ENCODE data around the gene ANKRD49. TPM values are rescaled to one million over a fixed set of nuclear protein-coding genes. Genes with fewer than 3 reads are reported as not detected.

ANKRD49 gene, protein sequence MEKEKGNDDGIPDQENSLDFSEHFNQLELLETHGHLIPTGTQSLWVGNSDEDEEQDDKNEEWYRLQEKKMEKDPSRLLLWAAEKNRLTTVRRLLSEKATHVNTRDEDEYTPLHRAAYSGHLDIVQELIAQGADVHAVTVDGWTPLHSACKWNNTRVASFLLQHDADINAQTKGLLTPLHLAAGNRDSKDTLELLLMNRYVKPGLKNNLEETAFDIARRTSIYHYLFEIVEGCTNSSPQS
- total RNA-seq, result 14.5 TPM

DNA sequence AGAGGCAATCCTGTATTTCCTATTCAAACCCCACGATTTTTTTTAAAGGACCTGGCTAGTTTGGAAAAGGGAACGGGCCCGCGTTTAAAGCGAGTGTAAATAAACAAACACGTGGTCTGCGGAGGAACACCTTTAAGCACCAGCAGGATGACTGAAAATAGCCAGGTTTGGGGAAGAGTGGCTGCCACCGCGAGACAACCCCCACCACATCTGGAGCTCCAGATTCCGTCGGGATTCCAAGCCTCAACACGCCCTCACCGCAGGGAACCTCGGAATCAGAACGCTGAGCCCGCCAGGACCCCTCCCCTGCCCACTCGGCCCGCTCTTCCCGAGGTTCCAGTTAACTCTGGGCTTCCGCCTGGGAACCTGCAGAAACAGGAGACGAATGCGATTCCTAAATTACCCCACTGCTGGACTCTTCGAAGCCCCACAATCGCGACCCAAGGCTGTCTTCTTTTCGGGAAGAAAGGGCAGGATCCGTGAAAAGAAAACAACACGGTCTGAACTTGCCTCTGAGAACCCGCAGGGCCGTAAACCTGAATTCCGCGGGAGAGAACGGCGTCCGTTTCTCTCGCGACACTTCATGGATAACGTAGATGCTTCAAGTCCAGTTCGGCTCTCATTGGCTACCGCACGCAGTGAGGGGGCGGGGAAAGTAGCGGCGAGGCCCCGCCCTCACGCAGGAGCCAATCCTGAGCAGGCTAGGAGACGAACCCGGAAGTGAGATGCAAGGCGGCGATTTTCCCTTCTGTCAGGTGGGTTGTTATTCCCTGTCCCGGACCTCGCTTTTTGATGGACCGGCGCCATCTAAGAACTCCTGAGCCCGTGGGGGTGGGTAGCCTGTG, at the start of gene ANKRD49, which contains the start of gene MRE11:
TSS of gene ANKRD49 (plus strand) at position 704 of the 845 bp plus-strand sequence. CDS start 2,710 bp downstream, outside the sequence.
TSS of gene MRE11 (minus strand) at position 564 of the 845 bp plus-strand sequence. CDS start 1,043 bp downstream, outside the sequence.
- DNase-seq (ENCODE audit: low spot score), result peak; percentile 99

DNA sequence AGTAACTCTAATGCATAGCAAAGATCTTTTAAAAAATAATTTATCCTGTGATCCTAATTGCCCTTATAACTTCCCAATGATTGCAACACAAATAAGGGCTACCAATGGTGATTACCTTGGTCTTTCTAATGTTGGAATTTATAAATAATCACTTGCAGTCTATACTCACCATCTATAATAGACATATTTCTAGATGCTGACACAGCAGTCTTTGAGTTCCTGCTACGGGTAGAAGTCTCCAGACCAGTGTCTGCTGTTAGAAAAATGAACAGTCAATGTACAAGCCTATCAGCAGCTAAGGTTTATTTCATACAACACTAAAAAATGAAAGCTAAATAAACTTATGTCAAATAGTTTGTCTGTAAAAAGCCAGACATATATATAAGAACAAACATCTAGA, 48.1 kb upstream of the ANKRD49 start:
- no peak for DNase-seq (ENCODE audit: low spot score)

DNA sequence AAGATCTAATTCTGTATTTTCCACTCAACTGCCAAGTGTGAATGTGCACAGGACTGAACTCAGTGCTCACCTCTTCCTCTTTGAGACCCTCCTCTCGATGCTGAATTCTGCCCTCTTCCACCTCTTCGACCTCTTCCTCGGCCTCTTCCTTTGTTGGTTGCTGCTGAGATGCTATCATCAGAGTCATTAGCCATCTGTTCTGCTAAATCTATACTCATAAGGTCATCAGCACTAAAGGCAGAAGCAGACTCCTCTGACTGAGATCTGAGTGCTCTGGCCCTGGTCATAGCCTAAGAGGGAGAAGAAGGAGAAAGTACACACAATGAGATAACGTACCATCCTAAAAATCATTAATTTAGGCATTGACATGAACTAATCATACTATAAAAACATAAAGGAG, 46.6 kb upstream of the ANKRD49 start:
- DNase-seq (ENCODE audit: low spot score), result no peak

DNA sequence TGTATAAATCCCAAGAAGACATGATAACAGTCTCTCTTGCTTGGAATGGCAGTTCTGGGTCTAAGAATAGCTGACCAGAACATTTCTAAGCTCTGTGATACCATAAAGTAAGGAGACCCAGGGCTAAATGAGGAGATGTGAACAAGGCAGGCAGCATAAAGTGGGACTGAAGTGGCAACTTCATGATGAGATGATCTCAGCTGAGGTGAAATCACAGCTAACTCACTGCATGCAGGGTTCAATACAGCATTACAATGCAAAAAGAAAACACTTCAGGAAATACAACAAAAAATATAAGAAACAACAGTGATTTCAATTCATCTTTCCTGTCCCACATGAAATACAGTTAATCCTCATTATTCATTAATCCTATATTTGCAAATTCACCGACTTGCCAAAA, 44.8 kb upstream of the ANKRD49 start:
- no peak for DNase-seq (ENCODE audit: low spot score)

DNA sequence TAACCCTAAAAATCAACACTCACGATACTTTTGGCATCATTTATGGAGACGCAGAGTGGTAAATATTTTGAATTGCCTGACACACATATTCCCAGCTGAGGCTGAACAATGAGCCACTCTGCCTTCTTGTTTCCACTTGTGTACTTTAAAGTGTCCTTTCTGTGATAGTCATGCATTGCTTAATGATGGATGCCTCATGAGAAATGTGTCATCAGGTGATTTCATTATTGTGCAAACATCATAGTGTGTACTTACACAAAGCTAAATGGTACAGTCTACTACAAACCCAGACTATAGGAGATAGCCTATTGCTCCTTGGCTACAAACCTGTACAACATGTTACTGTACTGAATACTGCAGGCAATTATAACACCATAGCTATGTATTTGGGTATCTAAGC, 44.3 kb upstream of the ANKRD49 start:
- no peak for DNase-seq (ENCODE audit: low spot score)

DNA sequence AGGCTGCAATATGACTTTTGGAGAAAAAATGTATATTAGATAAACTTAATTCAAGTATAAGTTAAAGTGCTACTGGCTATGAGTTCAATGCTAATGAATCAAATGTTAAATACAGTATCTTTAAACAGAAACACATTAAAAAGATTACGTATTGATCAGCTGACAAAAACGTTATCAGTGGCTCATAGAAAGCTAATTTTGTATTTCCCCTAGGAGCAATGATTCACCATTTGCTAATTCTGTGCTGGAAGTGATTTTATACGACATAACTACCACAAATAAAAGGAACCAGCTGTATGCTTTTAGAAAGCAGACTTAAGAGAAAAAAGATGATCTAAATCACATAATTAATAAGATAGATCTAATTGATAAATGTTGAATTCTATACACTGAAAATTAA, 43.7 kb upstream of the ANKRD49 start:
- DNase-seq (ENCODE audit: low spot score), result no peak

DNA sequence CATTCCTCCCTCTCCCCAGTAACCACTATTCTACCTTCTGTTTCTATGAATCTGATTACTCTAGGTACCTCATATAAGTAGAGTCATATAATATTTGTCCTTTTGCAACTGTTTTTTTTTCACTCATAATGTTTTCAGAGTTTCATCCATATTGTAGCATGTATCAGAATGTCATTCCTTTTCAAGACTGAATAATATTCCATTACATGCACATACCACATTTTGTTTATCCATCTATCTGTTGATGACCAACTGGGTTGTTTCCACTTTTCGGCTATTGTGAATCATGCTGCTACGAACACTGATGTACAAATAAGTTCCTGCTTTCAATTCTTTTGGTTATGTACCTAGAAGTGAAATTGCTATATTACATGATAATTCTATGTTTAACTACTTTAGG, 40.8 kb upstream of the ANKRD49 start:
- no peak for DNase-seq (ENCODE audit: low spot score)

DNA sequence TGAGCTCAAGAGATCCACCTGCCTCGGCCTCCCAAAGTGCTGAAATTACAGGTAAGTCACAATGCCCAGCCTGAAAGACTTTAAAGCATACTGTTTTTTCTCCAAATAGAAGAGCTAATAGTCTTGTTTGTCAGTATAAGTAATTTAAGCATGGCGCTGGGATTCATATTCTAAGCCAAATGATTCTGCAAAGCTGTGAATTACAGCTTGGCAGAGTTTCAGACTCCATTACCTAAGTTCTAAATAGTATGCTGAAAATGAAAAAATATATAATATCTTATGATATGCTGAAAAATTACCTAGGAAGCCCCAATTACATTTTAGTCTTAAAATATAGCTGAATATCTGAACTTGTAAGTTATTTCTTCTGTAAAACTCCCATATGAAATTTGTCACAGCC, 39.5 kb upstream of the ANKRD49 start:
- no peak for DNase-seq (ENCODE audit: low spot score)

DNA sequence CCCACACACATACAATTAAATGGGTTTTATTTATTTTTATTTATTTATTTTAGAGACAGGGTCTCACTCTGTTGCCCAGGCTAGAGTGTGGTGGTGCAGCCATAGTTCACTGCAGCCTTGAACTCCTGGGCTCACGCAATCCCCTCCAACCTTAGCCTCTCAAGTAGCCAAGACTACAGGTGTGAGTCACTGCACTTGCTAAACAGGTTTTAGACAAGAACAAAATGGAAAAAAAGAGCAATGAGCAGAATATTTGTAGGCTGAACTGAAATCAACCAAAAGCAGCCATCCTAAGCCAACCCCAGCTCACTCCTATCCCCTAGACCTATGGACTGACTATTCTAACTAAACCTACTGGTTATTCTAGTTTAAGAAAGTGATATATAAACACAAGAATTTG, 37.9 kb upstream of the ANKRD49 start:
- no peak for DNase-seq (ENCODE audit: low spot score)

DNA sequence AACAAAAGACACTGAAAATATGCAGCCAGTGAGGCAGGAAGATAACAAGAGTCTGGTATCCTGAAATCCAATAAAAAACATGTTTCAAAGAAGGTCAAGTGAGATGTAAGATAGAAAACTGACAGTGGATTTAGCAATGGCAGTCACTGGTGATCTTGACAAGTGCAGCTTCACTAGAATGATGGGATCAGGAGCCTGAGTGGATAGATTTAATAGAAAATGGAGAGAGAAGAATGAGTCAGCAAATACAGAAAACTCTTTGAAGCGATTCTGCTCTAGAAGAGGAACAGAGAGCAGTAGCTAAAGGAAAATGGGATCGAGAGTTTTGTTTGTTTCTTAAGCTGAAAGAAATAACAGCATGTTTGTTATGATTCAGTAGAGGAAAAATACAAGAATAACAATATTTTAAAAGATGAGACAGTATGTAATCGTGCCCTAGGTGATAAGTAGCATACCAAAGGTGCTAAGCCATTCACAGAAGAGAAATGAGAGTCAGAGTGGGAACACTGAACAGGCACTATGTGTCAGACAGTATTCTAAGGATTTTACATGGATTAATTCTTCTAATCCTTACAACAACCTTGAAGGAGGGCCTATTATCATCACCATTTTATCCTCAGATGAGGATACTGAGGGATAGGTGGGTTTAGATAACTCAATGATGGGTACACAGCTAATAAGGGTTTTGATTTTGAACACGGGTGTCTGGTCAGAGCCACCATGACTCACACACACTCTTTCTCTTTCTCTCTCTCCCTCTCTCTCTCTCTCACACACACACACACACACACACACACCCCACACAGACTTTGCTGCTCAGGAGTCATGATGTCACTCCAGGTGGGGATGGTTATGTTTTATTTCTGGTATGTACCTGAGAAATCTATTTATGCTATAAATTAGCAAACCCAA, 36.4 kb upstream of the ANKRD49 start:
- no peak for DNase-seq (ENCODE audit: low spot score)

DNA sequence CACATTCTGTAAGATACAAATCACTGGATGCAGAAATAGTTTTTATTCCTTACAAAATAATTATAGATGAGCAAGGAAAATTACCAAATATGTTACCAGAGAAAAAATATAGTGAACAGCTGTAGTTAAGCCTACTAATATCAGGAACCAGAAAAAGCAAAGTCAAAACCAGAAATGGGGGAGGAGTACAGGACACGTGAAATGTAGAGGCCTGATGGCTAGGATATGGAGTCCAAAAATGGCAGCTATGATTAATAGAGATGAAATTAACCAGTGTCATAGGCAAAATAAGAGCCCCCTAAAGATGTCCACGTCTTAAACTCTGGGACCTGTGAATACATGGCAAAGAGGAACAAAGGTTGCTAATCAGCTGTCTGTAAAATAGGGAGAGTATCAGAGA, 34.2 kb upstream of the ANKRD49 start:
- DNase-seq (ENCODE audit: low spot score), result no peak

DNA sequence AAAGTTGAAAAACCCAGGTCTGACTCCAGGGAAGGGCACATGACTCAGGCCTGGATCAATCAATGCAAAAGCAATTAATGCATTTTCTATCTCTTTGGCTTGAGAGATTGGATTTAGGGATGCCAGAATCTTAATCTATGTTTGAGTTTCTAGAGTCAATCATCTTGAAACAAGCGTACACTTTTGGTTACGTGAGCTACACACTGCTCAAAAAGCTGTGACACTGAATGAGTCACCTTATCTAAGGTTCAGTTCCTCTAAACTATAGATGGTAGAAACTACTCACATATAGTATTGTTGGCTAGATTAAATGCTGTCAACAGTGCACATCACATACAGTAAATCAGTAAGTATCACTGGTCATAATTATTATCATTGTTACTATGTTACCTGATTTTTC, 24.4 kb upstream of the ANKRD49 start:
- DNase-seq (ENCODE audit: low spot score), result no peak

DNA sequence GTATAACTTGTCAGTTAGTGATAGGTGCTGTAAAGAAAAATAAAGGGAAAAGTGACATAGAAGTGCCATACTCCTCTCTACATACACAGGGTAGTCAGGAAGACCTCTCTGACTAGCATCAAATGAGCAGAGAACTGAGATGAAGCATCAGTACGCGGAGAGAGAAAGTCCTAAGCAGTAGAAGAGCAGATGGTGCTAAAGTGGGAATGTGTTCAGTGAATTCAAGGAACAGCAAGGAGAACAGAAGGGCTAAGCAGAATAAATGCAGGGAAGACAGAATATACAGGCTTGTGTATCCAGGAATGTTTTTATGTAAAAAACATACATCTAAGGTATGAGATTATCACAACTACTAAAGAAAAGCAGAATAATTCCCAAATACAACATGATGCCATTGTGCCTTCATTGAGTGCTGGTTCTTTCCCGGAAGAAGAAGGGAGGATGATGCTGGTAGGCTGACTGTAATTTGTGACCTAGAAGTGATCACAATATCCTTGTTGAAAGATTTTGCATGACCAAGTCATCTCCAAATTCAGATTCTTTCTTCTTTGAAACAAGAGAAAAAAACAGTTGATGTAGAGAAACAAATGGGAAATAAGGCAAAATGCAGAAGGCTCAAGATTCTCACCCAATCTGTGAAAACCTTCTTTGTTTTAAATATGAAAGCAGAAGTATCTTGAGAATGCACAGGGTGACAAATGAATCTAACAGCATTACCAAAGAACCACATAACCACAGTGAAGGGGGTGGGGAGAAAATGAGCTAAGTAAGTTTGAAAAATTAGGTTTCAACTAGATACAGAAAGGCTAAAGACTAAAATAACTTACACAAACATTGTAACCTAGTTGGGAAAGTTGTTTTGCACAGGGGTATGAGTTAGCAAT, 20.6 kb upstream of the ANKRD49 start:
- no peak for DNase-seq (ENCODE audit: low spot score)

DNA sequence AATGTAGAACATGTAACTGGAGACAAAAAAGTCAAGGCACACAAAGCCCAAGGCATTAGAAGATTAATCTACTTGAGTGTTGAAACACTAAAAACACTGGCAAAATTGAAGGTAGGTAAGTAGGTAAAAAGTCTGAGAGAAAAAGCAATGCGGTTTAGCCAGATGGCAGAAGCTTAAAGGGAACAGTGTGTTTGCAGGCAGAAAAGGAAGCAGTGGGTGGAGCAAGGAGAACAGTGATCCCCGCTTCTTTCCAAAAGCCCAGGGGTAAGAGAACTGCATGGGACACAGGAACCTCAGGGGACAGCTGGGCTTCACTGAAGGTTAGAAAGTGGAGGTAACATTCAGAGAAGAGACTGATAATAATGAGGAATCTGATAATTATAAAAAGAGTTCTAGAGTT, 16.2 kb upstream of the ANKRD49 start:
- no peak for DNase-seq (ENCODE audit: low spot score)

DNA sequence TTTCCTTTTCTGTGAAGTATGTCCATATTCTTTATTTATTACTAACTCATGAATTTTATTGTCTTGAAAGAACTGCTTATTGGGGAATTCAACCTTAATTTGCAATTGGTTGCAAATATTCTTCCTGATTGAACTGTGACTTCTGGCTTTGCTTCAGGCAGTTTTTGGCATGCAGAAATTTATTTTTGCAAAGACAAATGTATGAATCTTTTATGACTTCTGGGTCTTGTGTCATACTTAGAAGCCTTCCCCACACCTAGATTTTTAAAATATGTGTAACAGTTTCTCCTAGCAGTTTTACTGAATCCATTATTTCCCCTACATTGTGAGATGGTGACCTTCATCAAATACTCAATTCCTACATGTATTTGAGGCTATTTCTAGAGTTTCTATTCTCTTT, 12.4 kb upstream of the ANKRD49 start:
- DNase-seq (ENCODE audit: low spot score), result no peak

DNA sequence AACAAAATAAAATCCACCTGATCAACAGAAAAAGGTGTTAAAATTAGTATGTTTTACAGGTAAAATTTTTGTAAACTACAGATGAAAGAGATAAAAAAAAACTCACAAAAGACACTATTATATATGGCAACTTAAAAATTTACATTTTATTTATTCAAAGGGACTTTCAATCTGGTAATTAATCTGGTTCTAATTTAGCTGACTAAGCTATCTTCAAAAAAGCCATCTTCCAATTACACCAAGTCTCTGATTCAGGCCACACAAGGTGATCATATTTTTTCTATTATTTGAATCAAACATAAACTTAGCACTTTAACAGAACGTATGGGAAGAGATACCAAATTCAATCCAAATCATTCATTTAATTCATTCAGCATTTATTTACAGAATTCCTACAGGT, 7.7 kb upstream of the ANKRD49 start:
- DNase-seq (ENCODE audit: low spot score), result no peak

DNA sequence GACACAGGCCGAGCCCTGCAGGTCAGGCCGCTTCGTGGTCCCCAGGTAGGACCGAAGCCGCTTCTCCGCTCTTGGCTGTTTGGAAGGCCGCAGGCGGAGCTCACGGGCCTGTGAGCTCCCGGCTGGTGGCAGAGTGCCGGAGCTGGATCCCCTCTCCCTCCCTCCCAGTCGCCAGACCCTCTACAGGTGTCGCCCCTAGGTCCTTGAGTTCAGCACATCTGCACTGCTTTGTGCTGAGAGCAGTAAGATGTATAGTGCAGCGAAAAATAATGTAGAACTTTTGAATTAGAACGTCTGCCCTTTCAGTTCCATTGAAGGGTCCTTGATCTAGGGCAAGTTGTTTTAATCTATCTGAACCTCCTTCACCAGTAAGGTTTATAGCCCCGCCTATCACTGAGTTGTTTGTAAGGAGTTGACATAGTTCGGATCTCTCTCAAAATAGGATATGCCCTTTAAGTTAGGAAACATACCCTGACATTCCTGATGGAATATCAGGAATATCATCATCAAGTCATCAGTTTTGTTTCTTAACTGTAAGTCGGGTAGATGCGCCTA, 419 bp downstream of the ANKRD49 start:
- DNase-seq (ENCODE audit: low spot score), result no peak

DNA sequence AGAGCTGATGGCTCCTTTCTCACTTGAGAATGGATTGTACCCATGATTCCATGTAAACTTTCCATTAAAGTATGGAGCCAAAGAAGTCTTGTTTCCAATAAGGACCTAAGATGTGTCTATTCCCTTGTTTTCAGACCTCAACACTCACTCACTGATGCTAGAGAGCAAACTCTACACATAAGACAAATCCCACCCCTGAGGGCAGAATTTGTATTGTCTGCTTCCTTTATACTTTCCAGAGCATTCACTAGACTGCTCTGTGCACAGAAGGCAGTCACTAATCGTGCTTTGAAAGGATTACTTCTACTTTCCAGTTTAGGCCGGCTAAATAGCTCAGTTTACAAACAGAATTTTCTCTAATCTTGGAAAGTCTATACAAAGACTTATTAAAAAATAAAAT, 6.4 kb downstream of the ANKRD49 start:
- DNase-seq (ENCODE audit: low spot score), result no peak

DNA sequence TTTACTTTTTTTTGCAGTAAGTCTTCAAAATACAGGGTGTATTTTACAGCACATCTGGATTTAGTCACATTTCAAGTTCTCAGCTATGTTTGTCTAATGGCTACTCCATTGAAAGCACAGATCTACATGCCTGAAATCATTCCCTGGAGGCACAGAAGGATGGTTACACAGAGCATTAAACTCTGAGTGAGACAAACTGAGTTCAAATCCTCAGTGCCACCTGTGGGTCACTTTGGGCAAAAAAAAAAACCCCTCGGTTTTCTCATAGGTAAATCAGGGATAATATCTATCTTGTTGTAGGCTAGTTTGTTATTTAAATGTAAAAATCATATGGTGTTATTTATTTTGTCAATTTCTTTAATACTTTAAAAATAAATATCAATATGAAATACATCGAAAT, 7.7 kb downstream of the ANKRD49 start:
- DNase-seq (ENCODE audit: low spot score), result no peak

DNA sequence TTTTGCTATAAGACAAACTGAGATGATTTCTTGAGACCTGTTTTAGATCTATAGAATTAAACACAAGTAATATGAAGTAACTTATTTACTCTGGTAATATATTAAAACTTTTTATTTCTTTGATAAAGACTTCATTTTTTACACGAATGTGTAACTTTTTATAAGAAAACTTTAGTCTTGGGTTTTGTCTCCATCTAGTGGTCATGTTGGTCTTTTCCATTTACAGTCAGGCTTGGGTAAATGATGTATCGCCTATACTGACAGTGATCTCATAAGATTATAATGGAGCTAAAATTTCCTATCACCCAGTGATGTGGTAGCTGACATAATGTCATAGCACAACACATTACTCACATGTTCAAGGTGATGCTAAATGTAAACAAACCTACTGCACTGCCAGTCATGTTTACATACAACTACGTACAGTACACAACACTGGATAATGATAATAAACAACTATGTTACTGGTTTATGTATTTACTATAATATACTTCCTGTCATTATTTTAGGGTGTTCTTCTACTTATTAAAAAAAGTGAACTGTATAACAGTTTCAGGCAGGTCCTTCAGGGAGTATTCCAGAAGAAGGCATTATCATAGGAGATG, 11.0 kb downstream of the ANKRD49 start:
- no peak for DNase-seq (ENCODE audit: low spot score)

Data from mucosa of gallbladder (tissue), 1 donor.